ENCODE results near the gene IGLL5. TPM values are rescaled to one million over a fixed set of nuclear protein-coding genes. Genes with fewer than 3 reads are reported as not detected.
"Not testable (repeated sequence)": the region's sequence is repeated elsewhere in the genome, so short reads cannot be mapped to it uniquely, and the experiment has no call there.

The IGLL5 gene
- total RNA-seq, 1 donor from 2014 or later, result not detected

DNA sequence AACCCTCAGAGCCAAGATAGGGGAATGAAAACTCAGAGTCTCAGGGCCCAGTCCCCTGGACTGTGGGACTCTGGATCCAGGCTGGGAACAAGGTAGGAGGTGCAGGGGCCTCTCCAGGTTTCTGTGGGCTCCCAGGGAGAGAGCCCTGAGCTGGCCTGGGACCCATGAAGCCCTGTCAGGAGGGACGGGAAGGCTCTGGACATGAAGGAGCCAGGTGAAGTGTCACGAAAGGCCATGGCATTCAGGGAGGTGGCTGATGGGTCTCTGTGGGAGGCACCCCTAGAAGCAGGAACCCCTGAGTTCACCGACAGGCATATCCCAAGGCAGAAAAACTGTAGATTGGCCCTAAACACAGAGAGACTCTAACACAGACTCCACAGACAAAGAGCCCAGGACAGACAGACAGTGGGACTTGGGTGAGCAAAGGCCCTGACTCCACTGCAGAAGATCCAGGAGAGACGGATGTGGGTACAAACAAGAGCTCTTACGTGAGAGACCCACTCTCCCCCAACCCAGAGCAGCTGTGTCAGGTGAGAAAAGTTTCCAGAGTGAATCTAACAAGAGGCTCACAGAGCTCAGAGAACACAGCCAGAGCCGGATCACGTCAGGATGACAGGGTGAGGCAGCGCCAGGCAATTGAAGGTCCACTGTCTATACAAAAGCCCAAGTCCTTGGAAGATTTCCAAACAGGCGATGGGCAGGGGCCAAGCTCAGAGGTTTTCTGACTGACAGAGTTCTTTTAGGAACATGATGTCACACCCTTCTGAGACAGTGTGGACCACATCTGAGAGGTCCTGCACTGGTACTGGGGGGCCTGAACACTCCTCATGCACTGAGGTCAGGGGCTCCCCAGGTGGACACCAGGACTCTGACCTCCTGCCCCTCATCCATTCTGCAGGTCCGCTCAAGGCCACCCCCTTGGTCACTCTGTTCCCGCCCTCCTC lies 27.4 kb downstream of the IGLL5 start:
- DNase-seq (ENCODE audit: low read depth), result no peak

DNA sequence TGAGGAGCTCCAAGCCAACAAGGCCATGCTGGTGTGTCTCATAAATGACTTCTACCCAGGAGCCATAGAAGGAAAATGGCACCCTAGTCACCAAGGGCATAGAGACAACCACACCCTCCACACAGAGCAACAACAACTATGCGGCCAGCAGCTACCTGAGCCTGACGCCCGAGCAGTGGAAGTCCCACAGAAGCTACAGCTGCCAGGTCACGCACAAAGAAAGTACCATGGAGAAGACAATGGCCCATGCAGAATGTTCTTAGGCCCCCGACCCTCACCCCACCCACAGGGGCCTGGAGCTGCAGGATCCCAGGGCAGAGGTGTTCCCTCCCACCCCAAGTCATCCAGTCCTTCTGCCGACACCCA lies 28.0 kb downstream of the IGLL5 start:
- no peak for DNase-seq (ENCODE audit: low read depth)

- DNase-seq (ENCODE audit: low read depth), result no peak
Observed at GRCh38 chr22:22916215-22916951, 28.8 kb downstream of the IGLL5 start.

- DNase-seq (ENCODE audit: low read depth), result no peak
Observed at GRCh38 chr22:22916952-22917290, 29.3 kb downstream of the IGLL5 start.

DNA sequence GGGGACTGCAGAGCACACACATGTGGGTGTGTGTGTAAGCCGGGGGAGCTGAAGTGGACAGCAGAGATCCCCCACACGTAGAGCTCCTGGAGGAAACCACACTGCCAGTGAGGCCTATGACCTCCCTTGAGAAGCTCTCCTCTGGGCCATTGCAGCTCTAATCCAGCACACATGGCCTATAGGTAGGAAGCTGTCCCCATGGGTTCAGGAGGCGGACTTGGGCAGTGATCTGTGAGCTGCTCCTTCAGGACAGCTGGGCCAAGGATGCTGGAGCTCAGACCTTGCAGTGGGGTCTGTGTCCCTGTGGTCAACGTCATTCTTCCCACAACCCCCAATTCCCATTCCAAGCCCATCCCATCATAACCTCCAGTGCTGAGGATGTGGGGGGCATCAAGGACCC lies 29.8 kb downstream of the IGLL5 start:
- no peak for DNase-seq (ENCODE audit: low read depth)

- no peak for DNase-seq (ENCODE audit: low read depth)
Observed at GRCh38 chr22:22918297-22918965, 30.8 kb downstream of the IGLL5 start.

- DNase-seq (ENCODE audit: low read depth), result no peak
Observed at GRCh38 chr22:22919041-22919440, 31.4 kb downstream of the IGLL5 start.

DNA sequence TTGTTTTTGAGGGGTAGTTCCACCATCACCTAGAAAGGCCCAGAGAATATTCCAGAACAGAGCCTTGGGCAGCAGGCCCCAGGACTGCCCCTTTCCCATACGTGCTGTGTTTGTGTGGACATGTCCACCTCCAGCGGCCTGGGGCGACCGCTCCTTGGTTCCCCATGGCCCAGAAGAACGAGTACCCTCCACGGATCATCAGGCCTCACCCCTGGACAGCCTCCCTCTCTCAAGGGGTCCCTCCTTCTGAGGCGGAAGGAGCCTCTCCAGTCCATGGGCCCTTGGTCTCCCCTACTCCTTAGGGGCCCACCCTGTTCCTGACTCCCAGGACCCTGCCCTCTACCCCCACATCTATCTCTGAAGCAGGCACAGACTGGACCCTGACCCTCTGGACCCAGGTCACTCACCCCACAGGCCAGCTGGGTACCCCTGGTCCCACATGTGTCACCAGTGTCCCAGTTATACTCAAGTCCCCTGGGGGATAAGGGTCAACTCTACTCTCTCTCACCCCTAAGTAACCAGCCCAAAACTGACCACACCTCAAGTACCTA lies 32.6 kb downstream of the IGLL5 start:
- no peak for DNase-seq (ENCODE audit: low read depth)

DNA sequence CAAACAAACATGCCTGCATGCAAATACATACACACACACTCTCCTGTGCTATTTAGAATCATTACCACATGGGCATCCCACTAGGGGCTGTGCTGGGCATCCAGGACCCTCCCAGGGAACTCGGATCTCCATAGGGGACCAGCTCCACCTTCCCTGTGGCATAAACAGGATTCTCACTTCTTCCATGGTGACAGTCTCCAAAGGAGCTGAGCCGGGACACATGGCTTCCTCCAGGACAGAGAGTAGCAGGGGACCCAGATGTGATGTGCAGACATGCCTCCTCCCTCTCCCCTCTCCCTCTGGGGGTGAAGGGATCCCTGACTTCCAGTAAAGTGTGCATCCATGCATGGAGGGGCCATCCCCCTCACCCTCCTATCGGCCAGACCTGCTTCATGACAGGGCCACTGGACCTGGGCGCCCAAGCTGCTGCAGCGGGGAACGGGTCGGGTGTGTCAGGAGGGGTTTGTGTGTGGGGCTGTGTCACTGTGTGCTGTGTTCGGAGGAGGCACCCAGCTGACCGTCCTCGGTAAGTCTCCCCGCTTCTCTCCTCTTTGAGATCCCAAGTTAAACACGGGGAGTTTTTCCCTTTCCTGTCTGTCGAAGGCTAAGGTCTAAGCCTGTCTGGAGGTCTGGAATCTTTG lies 33.4 kb downstream of the IGLL5 start:
- DNase-seq (ENCODE audit: low read depth), result no peak

DNA sequence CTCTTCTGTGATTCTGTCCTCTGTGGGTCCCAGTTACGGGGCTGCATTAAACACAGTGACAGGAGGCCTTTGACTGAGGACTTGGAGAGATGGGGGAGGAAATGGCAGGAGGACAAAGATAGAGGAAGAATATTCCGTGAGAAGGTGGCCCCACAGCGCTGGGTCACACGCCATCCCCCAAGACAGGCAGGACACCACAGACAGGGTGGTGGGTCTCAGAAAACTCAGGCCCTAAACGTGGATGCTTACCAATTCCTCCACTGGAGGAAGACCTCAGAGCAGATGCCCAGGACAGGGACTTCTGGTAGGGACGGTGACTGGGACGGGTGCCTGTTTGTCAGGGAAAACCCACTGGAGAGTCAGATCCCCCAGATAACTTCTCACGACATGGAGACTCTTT lies 34.0 kb downstream of the IGLL5 start:
- no peak for DNase-seq (ENCODE audit: low read depth)

DNA sequence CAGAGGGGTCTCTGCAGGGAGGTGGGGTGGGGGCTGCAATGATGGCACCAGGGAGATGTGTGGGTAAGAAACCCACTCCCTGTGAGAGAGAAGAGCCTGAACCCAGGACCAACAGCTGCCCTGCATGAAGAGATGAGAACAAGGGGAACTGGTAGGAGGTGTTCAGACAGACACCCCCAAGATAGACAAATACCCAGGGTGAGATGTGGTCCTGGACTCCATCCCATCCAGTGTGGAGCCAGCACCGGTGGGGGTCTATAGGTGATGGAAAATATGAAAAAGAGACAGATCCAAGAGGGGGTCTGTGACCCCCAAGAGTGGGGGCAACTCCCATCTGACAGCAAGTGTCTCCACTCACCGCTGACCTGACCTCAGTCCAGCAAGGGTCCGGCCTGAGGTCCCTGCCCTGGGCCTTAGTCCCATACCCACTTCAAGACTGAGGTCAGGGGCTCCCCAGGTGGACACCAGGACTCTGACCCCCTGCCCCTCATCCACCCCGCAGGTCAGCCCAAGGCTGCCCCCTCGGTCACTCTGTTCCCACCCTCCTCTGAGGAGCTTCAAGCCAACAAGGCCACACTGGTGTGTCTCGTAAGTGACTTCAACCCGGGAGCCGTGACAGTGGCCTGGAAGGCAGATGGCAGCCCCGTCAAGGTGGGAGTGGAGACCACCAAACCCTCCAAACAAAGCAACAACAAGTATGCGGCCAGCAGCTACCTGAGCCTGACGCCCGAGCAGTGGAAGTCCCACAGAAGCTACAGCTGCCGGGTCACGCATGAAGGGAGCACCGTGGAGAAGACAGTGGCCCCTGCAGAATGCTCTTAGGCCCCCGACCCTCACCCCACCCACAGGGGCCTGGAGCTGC lies 34.7 kb downstream of the IGLL5 start:
- not testable (repeated sequence) for DNase-seq (ENCODE audit: low read depth)

- DNase-seq (ENCODE audit: low read depth), result no peak
Observed at GRCh38 chr22:22922954-22923319, 35.3 kb downstream of the IGLL5 start.

GRCh38 chr22:22923379-22923778 lies 35.8 kb downstream of the IGLL5 start:
- DNase-seq (ENCODE audit: low read depth), result no peak

GRCh38 chr22:22923930-22924329 lies 36.3 kb downstream of the IGLL5 start:
- no peak for DNase-seq (ENCODE audit: low read depth)

DNA sequence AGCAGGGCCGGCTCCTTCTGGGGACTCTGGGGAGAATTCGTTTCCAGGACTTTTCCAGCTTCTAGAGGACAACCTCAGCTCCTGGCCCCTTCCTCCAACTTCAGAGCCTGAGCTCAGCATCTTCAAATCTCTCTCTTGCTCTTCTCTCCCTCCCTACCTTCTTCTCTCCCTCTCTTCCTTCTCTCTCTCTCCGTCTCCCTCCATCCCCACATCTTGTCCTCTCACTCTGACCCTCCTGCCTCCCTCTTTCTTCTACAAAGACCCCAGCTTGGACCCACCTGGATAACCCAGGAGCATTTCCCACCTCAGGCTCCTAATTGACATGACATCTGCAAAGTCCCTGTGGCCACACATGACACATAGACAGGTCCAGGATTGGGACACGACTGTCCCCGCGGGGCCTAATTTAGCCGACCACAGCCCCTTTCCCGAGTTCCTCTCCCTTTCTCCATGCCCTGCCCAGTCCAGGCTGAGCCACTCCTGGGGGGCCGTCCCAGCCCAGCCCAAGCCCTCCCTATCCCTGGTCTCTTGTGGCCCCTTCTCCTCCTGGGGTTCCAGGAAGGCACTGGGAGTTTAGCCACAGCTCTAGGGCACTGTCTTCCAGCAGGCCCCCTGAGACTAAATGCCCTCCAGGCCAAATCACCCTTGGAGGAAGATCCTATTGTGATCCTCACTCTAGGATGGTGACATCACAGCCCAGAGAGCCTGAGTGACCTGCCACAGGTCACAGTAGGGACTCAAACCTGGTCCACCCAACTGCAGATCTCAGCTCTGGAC lies 36.9 kb downstream of the IGLL5 start:
- no peak for DNase-seq (ENCODE audit: low read depth)

- DNase-seq (ENCODE audit: low read depth), result no peak
Observed at GRCh38 chr22:22925146-22925804, 37.7 kb downstream of the IGLL5 start.

DNA sequence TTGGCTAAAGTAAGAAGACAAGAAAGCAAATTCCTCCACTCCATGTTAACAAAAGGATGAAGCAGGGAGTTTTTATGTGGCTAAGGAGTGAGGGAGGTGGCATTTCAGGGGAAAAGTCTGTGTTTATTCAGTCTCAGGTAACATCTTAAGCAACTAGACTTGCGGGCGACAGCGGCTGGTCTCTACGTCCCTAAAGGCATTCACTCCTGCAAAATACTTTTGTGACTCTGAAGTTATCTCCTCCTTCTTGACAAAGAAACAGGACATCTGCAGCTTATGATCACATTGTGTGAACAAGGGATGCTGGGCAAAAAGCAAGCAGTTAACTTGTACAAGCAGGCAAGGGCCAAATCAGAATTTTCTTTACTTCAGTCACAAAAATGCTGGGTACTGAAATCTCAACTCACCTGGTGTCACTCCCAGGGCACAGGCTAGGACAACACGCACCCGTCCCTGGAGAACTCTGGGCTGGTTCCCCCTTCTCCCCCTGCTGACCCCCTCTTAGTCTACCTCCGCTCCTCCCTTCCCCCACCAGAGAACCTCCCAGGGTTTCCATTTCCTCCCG lies 38.3 kb downstream of the IGLL5 start:
- DNase-seq (ENCODE audit: low read depth), result no peak

DNA sequence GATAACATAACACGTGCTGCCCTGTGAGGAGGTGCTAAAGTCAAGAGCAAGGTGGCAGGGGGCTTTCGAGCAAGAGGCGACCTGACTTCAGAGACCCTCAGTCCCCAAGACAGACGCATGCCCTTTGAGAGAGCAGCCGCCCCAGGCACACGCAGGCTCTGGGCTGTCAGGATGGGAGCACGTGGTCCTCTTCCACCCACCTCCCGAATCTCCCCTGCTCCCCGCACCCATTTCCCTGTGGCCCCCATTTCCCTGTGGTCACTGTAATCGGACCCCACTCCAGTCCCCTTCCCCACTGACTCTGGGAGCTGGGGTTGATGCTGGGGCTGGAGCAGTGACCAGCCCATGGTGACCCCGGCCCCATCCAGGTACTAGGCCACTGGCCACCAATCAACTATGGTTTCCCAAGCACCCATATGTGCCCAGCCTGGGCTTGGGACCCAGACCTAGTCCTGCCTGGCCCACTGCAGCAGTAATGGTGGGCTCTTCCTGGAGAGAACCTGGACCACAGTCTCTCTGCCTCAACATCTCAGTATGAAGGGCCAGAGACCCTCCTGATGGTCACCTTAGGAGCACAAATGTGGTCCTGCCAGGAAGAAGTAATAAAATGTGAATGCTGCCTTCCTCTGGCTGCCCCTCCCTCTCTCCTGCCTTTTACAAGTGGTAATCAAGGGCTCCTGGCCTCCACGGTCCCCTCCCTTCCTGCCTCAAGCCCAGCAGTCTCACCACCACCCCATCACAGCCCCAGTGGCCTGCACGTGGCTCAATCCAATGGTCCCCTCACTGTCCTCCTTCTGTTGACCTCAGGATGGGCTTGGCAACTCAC lies 39.0 kb downstream of the IGLL5 start:
- no peak for DNase-seq (ENCODE audit: low read depth)

Data from renal cortical epithelial cell (primary cell).